NCI-H2081 (cell line): ENCODE results near the gene FGD2.

Source experiments
- DNase-seq, 2 experiments: peaks; one replicate each; lab custom pipeline; 2025; lab: John Stamatoyannopoulos, UW

FGD2 gene

GRCh38 chr6:36970892-36971842, 34.3 kb upstream of the FGD2 start:
- DNase-seq = no peak

GRCh38 chr6:36971921-36972673, 33.4 kb upstream of the FGD2 start:
- DNase-seq = no peak

GRCh38 chr6:36973190-36973589, 32.3 kb upstream of the FGD2 start:
- no peak for DNase-seq

- DNase-seq = no peak
Observed at GRCh38 chr6:36973647-36974046, 31.8 kb upstream of the FGD2 start.

GRCh38 chr6:36975231-36976006, 30.0 kb upstream of the FGD2 start:
- no peak for DNase-seq

- no peak for DNase-seq
Observed at GRCh38 chr6:36976007-36976264, 29.5 kb upstream of the FGD2 start.

GRCh38 chr6:36976509-36976908, 28.9 kb upstream of the FGD2 start:
- DNase-seq = no peak

- DNase-seq = no peak
Observed at GRCh38 chr6:36976931-36977330, 28.5 kb upstream of the FGD2 start.

GRCh38 chr6:36977470-36977941, 27.9 kb upstream of the FGD2 start:
- DNase-seq = no peak

GRCh38 chr6:36978421-36979346, 26.8 kb upstream of the FGD2 start:
- DNase-seq = no peak

- peak; percentile 63 to 80 for DNase-seq
Observed at GRCh38 chr6:36979347-36979742, 26.1 kb upstream of the FGD2 start.

GRCh38 chr6:36980129-36980528, 25.3 kb upstream of the FGD2 start:
- DNase-seq = no peak

GRCh38 chr6:36980876-36981619, 24.4 kb upstream of the FGD2 start:
- peak; percentile 18 to 52 for DNase-seq

- no peak for DNase-seq
Observed at GRCh38 chr6:36983538-36983937, 21.9 kb upstream of the FGD2 start.

GRCh38 chr6:36984581-36985416, 20.7 kb upstream of the FGD2 start:
- peak; percentile 7 to 22 for DNase-seq

GRCh38 chr6:36985417-36985807, 20.0 kb upstream of the FGD2 start:
- DNase-seq = no peak

- DNase-seq = peak; percentile 86 to 88
Observed at GRCh38 chr6:36985808-36986703, 19.4 kb upstream of the FGD2 start, which contains the start of gene MTCH1. TSS of gene MTCH1 (minus strand) at chr6:36986196. CDS start at chr6:36986173, 23 bp downstream.

GRCh38 chr6:36986704-36987047, 18.8 kb upstream of the FGD2 start:
- DNase-seq = no peak

- no peak for DNase-seq
Observed at GRCh38 chr6:36989264-36989663, 16.2 kb upstream of the FGD2 start.
